ENCODE data around the gene ZNF282. TPM values are rescaled to one million over a fixed set of nuclear protein-coding genes. Genes with fewer than 3 reads are reported as not detected.

Gene ZNF282
- total RNA-seq: 17.0 and 19.5 TPM in 2 replicates

DNA sequence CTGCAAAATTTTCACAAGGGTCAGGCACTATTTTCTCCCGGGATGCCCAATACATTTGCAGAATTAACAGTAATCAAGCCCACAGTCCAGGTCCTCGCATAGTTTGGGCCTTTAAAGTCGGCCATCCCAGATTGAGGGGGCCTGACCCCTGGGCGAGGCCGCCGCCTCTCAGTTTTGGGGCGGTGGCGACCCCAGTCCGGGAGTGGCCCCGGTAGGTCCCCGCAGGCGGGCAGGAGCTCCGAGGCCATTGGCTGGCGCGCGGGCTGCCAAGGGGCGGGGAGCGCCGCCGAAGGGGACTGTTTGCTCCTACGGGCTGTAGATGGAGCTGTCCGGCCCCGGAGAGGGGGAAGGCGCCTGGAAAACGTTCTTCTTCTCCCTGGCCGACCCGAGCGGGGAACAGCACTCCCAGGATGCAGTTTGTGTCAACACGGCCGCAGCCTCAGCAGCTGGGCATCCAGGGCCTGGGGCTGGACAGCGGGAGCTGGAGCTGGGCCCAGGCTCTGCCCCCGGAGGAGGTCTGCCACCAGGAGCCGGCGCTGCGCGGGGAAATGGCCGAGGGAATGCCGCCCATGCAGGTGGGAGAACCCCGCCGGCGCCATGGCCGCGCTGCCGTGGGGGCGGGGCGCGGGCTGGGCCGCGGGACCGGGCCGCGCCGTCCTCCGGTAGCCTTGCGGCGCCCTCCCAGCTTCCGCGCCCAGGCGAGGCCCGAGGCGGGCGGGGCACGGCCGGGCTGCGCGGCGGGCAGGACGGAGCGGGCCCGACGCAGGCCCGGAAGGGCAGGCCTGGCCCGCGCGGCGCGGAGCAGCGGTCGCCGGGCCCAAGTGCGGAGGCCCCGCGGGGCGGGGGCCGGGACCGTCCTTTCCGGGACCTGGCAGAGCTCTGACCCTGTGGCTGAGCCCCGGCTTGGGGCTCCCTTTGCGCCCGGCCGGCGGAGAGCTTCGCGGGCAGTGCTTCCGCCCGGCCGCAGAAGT is at the start of gene ZNF282:
Gene ZNF282 (plus strand): TSS at position 367 of the 971 bp plus-strand sequence. CDS start 44 bp downstream, at position 411.

DNA sequence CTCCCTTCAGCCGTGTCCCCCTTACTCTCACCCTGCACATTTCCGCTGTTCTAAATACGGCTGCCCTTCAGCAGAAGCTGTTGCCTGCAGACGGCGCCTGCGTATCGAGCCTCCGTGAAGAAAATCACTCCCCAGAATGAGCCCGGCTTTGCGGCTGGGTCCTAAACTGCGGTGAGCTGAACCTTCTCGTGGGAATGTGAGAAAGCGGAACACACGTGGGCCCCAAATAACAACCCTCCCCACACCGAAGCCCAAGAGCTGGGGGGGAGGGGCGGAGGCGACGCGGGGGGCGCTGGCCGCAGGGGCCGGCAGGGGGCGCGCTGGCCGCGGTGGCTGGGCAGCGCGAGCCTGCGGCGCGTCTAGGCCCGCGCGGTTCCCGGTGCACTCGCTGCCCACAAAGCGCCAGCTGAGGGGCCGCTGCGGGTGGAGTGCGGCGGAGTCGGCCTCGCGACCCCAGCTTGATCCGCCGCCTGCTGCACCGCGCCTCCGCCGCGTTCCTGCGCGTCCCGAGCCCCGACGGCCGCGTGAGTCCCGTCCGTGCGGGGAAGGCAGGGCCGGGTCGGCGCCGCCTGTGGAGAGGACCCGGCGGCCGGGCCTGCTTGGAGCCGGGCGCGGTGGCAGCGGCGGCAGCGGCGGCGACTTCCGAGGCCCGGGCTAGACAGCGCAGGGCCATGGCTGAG is 48.1 kb upstream of the ZNF282 start, which contains the start of gene ZNF398:
Gene ZNF398 (plus strand): TSS at position 382 of the 680 bp plus-strand sequence. CDS start 290 bp downstream, at position 672.

DNA sequence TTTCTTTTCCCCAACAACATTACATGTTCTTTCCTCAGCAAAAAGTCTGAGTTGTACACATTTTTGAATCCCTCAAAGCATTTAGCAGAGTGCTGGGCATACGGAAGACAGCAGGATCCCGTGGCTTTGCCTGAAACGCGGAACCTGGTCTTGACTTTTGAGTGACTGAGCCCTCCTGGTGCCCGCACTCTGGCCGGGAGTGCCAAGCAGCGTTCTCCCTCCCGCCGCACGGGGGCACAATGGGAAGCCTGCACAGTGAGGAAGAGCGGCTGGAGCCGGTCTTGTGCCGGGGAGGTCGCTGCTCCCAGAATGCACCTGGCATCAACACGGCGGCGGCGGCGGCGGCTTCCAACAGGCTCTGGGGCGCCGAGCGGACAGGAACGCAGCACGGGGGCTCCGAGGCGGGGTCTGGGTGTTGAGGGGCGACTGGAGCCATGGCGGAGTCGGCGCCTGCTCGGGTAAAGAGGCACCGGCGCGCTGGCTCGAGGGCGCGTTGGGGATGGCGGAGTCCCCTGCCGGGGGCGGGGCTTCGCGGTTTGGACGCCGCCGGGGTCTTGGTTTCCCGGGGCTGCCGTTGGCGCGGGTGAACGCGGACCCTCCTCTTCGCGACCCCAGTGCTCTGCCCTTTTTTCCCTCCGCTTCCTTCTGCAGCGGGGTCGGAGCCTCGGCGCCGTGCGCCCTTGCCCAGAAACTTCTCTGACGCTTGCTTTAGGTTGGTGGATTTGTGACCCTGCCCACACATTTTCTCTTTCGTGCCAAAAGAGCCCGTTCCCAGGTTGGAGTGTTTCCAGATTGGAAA is 44.2 kb downstream of the ZNF282 start, which contains the start of gene ZNF212:
Gene ZNF212 (plus strand): TSS at position 307 of the 799 bp plus-strand sequence. CDS start 128 bp downstream, at position 435.

DNA sequence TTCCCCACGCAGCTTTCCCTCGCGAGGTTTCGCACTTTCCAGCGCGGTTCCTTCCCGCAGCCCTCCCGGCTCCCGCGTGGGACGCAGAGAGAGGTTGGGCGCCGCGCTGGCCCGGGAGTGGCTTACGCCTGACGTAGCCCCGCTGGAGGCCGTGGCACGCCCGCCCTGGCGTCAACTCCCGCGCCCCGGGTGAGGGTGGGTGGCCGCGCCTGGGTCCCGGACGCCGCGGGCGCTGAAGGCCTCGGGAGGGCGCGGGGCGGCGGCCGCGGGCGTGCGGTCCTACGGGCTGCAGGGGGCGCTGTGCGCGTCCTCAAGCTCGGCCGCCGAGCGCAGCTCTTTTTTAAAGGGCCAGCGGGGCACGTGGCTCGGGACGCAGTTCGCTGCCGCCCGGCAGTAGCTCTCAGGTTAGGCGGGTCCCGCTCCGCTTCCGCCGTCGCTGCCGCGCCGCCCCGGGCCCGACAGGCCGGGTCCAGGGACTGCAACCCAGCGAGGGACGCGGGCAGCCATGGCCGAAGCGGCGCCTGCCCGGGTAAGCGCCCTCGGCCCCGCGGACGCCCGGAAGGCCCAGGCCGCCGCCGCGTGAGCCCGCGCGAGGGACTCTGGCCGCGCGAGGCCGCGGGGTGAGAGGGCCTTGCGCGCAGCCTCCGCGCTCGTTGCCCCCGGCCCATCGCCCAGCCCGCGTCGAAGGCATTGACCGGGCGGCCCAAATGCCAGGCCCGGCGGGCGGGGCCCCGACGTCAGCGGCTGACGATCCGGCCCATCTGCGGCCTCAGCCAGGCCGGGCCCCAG is 66.7 kb downstream of the ZNF282 start, which contains the start of gene ZNF783:
Gene ZNF783 (plus strand): TSS at position 368 of the 789 bp plus-strand sequence. CDS start 138 bp downstream, at position 506.

Other genes with a start within 250 kb of the ZNF282 start
- gene PDIA4, start 167.0 kb upstream of the ZNF282 start, total RNA-seq: 339 and 359 TPM in 2 replicates
- 3.2 and 3.7 TPM in 2 replicates for gene ZNF786, start 104.8 kb upstream of the ZNF282 start, total RNA-seq
- 1.1 and 1.4 TPM in 2 replicates for gene ZNF425, start 69.2 kb upstream of the ZNF282 start, total RNA-seq
- 8.5 and 9.5 TPM in 2 replicates for gene ZNF398, start 48.1 kb upstream of the ZNF282 start, total RNA-seq
- 4.0 and 5.0 TPM in 2 replicates for gene ZNF212, start 44.1 kb downstream of the ZNF282 start, total RNA-seq
- 3.0 and 4.6 TPM in 2 replicates for gene ZNF783, start 66.7 kb downstream of the ZNF282 start, total RNA-seq